Fibroblast of gingiva (primary cell): ENCODE data around the gene NOL4L.
"Not testable (repeated sequence)": the region's sequence is repeated elsewhere in the genome, so short reads cannot be mapped to it uniquely, and the experiment has no call there.

ENCODE experiments used
- DNase-seq: peaks from one replicate; pipeline ENCODE4 v3.0.0-alpha.2; 2011; ENCODE audit warnings: low read depth

NOL4L gene

GRCh38 chr20:32421290-32421689 lies 163.8 kb downstream of the NOL4L start:
- no peak for DNase-seq

- no peak for DNase-seq
Measured at GRCh38 chr20:32418376-32418775, 166.8 kb downstream of the NOL4L start.

- DNase-seq, result no peak
Measured at GRCh38 chr20:32416206-32416605, 168.9 kb downstream of the NOL4L start.

GRCh38 chr20:32415494-32415893 lies 169.6 kb downstream of the NOL4L start:
- DNase-seq, result no peak

- DNase-seq, result no peak
Measured at GRCh38 chr20:32411955-32412706, 173.0 kb downstream of the NOL4L start.

- not testable (repeated sequence) for DNase-seq
Measured at GRCh38 chr20:32407131-32407750, 177.9 kb downstream of the NOL4L start.

DNA sequence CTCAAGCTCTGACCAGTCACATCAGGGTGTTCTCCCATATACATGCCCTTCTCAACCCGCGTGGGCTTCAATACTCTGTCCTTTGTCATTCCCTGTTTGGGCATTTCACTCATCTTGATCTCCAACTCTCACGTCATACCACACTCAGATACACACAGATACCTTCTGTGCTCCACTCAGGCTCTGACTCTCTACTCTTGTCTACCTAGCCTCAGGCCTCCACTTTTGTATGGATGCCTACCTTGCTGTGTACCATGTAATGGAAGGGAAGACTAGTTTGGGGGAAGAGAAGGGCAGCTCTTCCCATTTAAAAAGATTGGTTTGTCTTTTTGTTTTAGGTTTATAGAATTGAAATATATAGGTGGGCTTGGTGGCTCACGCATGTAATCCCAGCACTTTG lies 178.4 kb downstream of the NOL4L start:
- no peak for DNase-seq

DNA sequence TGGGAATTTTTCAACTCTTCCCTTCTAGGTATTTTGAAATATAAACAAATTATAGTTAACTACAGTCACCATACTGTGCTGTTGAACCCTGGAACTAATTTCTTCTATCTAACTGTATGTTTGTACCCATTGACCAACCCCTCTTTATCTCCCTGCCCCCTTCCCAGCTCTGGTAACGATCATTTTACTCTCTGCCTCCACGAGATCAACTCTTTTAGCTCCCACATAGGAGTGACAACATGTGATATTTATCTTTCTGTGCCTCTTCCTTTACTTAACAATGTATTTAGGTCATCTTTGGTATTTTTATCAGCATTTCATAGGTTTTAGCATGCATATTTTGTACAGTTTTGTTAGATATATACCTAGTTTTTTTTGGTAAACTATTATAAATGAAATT lies 181.1 kb downstream of the NOL4L start:
- DNase-seq, result no peak

DNA sequence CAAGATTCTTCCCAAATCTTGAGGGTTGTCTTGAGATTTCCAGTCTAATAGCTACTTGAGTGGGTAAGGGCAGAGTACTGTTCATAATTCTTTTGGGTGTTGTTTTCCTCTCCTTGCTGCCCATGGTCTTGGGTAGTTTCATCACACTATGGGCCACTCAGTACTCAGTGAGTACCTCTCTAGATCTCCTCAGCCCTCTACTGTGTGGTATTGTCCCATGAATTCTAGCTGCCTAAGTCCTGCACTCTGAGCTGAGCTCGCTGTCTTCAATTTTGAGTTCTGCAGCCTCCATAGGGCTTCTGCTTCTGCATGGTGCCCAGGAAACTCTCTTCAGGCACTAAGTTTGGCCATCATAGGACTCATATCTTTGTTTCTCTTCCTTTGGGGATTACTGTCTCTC lies 184.7 kb downstream of the NOL4L start:
- no peak for DNase-seq

DNA sequence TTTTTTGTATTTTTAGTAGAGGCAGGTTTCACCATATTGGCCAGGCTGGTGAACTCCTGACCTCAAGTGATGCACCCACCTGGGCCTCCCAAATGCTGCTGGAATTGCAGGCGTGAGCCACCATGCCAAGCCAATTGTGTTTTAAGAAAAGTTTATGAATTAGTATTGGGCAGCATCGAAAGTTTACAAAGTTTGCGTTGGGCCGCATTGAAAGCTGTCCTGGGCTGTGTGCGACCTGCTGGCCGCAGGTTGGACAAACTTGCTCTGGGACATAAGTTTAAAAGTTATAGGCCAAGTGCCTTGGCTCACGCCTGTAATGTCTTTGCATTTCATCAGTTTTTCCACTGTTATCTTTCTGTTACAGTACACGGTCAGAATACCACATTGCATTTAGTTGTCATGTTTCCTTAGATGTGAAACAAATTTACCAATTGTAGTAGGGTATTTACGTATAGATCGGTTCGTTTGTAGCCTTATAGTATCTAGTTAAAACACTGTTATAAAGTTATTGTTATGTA lies 187.5 kb downstream of the NOL4L start:
- no peak for DNase-seq

DNA sequence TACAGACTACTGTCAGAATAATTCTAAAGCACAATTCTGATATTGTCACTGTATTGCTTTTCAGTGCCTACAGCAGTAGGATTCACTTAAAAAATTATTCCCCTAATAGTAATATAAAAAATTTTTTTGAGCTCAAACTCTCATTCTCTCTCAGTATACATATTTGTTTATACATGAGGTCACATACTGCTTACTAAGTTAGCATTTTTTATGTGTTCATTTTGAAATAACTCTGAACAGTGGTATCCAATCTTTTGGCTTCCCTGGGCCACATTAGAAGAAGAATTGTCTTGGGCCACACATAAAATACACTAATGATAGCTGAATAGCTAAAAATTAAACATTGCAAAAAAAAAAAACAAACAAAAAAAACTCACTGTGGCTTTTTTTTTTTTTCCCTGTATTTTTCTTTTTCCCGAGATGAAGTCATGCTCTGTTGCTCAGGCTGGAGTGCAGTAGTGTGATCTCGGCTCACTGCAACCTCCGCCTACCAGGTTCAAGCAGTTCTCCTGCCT lies 188.4 kb downstream of the NOL4L start:
- peak; percentile 12 for DNase-seq

DNA sequence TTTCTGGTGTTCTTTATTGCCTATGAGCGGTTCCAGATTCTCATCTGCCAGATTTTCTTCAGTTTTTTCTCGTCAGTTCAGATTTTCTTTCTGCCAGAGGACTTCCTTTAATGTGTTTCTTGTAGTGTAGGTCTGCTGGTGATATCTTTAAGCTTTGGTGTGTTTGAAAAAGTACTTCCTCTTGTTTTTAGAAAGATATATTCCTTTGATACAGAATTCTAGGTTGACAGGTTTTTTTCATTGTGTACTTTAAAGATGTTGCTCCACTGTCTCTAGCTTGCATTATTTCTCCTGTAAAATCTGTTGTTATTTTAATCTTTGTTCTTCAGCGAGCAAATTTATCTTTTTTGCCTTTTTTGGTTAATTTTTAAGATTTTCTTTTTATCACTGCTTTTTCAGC lies 190.1 kb downstream of the NOL4L start:
- DNase-seq, result no peak
